Omental fat pad (tissue), 4 donors: ENCODE measurements around the gene NPW. TPM values are rescaled to one million over a fixed set of nuclear protein-coding genes. Genes with fewer than 3 reads are reported as not detected.

Source experiments
- ATAC-seq: fragments of 150-250 bp; one replicate; pipeline ENCODE4 v1.9.1; 2016; ENCODE audit warnings: mild to moderate bottlenecking, moderate library complexity; ENCODE audit not compliant: low FRiP score
- DNase-seq: peaks from one replicate; pipeline ENCODE4 v3.0.0-alpha.2; 2019; ENCODE audit warnings: low spot score
- total RNA-seq, 4 donors: library from RNA; depleted of rRNA; stranded (reverse); fragments of >200 nt; gene quantifications; one replicate each; pipeline ENCODE4 v1.1.0, GENCODE V29; 2016
- TF ChIP-seq, protein P1 (sequence below), 3 donors: fragments of 450-650 bp; IDR thresholded peaks; one replicate each; pipeline ENCODE4 v1.5.1; 2016 to 2017; ENCODE audit warnings: antibody characterized with exemption in 3 of 3, mild to moderate bottlenecking in 3 of 3, moderate library complexity in 2 of 3

NPW gene
- under 1 TPM in 1 of 4 donors, not detected in 3; 0.48 TPM for total RNA-seq

- ATAC-seq (no peak), DNase-seq (no peak)
- TF ChIP-seq, protein P1, sequence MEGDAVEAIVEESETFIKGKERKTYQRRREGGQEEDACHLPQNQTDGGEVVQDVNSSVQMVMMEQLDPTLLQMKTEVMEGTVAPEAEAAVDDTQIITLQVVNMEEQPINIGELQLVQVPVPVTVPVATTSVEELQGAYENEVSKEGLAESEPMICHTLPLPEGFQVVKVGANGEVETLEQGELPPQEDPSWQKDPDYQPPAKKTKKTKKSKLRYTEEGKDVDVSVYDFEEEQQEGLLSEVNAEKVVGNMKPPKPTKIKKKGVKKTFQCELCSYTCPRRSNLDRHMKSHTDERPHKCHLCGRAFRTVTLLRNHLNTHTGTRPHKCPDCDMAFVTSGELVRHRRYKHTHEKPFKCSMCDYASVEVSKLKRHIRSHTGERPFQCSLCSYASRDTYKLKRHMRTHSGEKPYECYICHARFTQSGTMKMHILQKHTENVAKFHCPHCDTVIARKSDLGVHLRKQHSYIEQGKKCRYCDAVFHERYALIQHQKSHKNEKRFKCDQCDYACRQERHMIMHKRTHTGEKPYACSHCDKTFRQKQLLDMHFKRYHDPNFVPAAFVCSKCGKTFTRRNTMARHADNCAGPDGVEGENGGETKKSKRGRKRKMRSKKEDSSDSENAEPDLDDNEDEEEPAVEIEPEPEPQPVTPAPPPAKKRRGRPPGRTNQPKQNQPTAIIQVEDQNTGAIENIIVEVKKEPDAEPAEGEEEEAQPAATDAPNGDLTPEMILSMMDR (IDR thresholded peaks at IDR 0.05), result no peak
These were observed at the start of gene NPW for GRCh38 chr16:2019518-2019920. NPW (plus strand) TSS chr16:2019785.

DNA sequence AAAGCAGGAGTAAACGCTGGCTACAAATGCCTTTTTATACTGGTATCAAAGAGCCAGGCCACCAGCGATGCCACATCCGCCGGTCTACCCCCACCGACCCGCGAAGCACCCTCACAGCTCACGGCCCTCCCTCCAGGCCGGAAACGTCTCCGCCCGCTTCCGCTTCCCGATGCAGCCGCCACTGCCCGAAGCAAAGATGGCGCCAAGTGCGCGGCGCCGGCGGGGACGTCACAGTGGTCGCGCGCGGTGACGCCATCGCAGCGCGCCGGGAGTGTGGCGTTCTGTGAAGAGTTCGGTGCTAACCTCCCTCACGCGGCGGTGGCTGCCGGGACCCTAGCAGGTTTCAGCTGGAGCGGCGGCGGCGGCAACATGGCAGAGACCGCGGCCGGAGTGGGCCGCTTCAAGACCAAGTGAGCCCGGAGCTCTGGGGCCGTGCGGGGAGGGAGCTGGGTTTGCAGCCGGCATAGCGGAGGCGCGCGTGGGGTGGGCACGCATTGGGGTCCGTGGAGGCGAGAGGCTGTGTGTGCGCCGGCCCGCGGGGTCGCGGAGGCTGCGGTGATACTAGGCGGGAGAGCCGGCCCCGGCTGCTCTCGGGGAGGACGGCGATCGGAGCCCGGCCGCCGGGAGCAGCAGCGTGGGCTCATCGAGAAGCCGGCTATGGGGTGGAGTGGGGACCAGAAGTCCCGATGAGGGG is 47.6 kb upstream of the NPW start, which contains the start of gene TBL3:
Gene TBL3 (plus strand): TSS at position 258 of the 694 bp plus-strand sequence. CDS start 112 bp downstream, at position 370.
- DNase-seq, result peak; percentile 75
- peak; percentile 90 for ATAC-seq
- TF ChIP-seq, protein P1 (IDR thresholded peaks at IDR 0.05), result no peak

DNA sequence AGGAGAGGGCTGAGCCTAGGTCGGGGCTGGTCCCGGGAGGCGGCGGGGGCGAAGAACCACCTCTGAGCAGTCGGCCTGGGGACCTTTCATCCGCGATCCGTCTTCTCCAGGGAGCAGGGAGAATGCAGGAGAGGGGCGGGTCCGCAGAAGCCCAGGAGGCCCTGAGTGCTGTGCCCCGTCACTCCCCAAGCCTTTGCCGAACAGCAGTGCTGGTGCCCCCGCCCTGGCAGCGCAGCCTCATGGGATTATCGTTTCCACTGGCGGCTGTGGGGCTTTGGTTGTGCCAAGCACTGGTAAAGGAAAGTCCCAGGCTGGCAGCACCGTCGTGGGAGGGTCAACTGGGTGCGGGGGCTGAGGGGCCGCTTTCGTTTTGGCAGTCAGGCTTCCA is 47.1 kb upstream of the NPW start:
- ATAC-seq (no peak), DNase-seq (no peak)

DNA sequence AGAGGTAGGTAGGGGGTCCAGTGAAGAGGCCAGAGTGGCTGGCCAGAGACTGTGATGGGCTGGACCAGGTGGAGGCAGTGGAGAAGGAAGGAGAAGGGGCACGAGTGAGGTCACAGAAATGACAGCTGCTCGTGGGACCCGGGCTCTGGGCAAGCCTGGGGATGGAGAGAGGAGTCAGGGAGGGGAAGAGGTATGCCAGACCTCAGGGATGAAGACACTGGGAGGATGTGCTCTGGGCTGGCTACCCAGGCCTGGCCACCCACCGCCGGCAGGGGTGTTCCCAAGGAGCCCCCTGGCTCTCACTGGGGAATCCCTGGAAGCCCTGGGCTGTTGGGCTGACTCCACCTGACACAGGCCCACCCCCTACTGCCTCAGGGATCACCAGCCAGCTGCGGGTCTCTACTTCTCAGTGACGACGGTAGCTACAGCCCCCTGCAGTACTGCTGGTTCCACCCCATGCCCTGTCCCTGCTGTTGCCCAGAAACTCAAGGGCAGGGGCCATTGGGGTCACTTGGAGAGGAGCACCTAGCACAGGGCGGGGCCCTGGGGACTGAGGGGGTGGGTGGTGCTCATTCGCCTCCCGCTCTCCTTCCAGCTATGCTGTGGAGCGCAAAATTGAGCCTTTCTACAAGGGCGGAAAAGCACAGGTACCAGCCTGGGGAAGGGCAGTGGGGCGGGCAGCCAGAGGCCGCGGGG is 46.0 kb upstream of the NPW start:
- DNase-seq, result no peak
- TF ChIP-seq, protein P1 (IDR thresholded peaks at IDR 0.05), result no peak

More for the DNA sequence above, 47.1 kb upstream of the NPW start:
- TF ChIP-seq, protein P1 (IDR thresholded peaks at IDR 0.05), result no peak

DNA sequence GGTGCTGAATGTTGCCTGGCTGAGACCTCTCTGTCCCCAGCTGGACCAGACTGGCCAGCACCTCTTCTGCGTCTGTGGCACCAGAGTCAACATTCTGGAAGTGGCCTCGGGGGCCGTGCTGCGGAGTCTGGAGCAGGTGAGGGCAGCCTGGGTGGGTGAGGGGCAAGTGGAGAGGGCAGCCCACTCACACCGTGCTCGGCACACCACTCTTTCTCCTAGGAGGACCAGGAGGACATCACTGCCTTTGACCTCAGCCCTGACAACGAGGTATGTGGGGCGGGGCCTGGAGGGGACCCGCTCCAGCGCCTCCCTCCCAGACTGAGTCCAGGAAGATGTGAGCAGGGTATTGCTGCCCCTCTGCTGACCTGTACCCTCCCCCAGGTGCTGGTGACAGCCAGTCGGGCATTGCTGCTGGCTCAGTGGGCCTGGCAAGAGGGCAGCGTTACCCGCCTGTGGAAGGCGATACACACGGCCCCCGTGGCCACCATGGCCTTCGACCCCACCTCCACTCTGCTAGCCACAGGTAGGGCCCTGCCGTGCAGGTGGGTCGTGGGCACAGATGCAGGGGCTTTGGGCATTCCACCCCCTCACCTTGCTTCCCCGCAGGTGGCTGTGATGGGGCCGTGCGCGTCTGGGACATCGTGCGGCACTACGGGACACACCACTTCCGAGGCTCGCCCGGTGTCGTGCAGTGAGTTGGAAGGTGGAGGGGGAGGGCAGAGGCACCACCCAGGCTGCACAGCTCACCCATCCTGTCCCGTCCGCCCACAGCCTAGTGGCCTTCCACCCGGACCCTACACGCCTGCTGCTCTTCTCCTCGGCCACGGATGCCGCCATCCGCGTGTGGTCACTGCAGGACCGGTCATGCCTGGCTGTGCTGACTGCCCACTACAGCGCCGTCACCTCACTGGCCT is 45.2 kb upstream of the NPW start:
- TF ChIP-seq, protein P1 (IDR thresholded peaks at IDR 0.05), result no peak
- DNase-seq, result no peak

More for the DNA sequence above, 46.0 kb upstream of the NPW start:
- ATAC-seq, result no peak

GRCh38 chr16:1975432-1976215 is 44.0 kb upstream of the NPW start:
- DNase-seq, result no peak
- TF ChIP-seq, protein P1 (IDR thresholded peaks at IDR 0.05), result no peak
- ATAC-seq, result no peak

More for the DNA sequence above, 45.2 kb upstream of the NPW start:
- no peak for ATAC-seq
